Astrocyte of the hippocampus (primary cell): ENCODE results near the gene RFT1.
A peak's percentile ranks its signal among the peaks of the same experiment; 100 is the strongest.
"Not testable (repeated sequence)": the region's sequence is repeated elsewhere in the genome, so short reads cannot be mapped to it uniquely, and the experiment has no call there.

Experiments
- DNase-seq: peaks from one replicate; pipeline ENCODE4 v3.0.0; 2011; ENCODE audit warnings: low read depth, low spot score

The RFT1 gene

GRCh38 chr3:53163444-53164387, 33.5 kb upstream of the RFT1 start:
- no peak for DNase-seq

GRCh38 chr3:53162672-53163443, 32.6 kb upstream of the RFT1 start:
- DNase-seq: no peak

- peak; percentile 46 for DNase-seq
Measured at GRCh38 chr3:53161820-53162671, 31.8 kb upstream of the RFT1 start.

- peak; percentile 42 for DNase-seq
Measured at GRCh38 chr3:53161450-53161819, 31.2 kb upstream of the RFT1 start.

- peak; percentile 94 for DNase-seq
Measured at GRCh38 chr3:53160660-53161449, 30.6 kb upstream of the RFT1 start, which contains the start of gene PRKCD. PRKCD (plus strand) TSS chr3:53161209; CDS start chr3:53178423, 17,214 bp downstream.

- no peak for DNase-seq
Measured at GRCh38 chr3:53160061-53160659, 29.9 kb upstream of the RFT1 start.

- no peak for DNase-seq
Measured at GRCh38 chr3:53159156-53160060, 29.2 kb upstream of the RFT1 start.

GRCh38 chr3:53158765-53159155, 28.5 kb upstream of the RFT1 start:
- DNase-seq: no peak

GRCh38 chr3:53157974-53158580, 27.8 kb upstream of the RFT1 start:
- DNase-seq: no peak

- DNase-seq: no peak
Measured at GRCh38 chr3:53156368-53156834, 26.2 kb upstream of the RFT1 start.

- DNase-seq: no peak
Measured at GRCh38 chr3:53155760-53156159, 25.5 kb upstream of the RFT1 start.

GRCh38 chr3:53154881-53155285, 24.6 kb upstream of the RFT1 start:
- DNase-seq: peak; percentile 71

GRCh38 chr3:53153980-53154379, 23.7 kb upstream of the RFT1 start:
- peak; percentile 47 for DNase-seq

GRCh38 chr3:53153264-53153823, 23.1 kb upstream of the RFT1 start:
- no peak for DNase-seq

- no peak for DNase-seq
Measured at GRCh38 chr3:53151870-53152660, 21.8 kb upstream of the RFT1 start.

- DNase-seq: no peak
Measured at GRCh38 chr3:53151465-53151864, 21.2 kb upstream of the RFT1 start.

GRCh38 chr3:53151086-53151438, 20.8 kb upstream of the RFT1 start:
- DNase-seq: not testable (repeated sequence)
